Fibroblast of lung (primary cell): Measurements from ENCODE around the gene COL15A1. TPM values are rescaled to one million over a fixed set of nuclear protein-coding genes. Genes with fewer than 3 reads are reported as not detected.

Experiments
- DNase-seq, 2 donors: peaks; one replicate each; pipeline versions ENCODE4 v3.0.0 to v3.0.0-alpha.2; 2010; ENCODE audit warnings: low read depth in 2 of 2
- H2AFZ ChIP-seq: 2 replicates; pipeline ENCODE4 v1.5.1; 2012; ENCODE audit warnings: low read length, control low read depth, inconsistent platforms
- H3K27ac ChIP-seq: 2 replicates; pipeline ENCODE4 v1.5.1; 2011; ENCODE audit warnings: low read length, control low read depth; ENCODE audit not compliant: insufficient read depth
- H3K27me3 ChIP-seq: 2 replicates; pipeline ENCODE4 v1.5.1; 2011; ENCODE audit warnings: mild to moderate bottlenecking, low read length; ENCODE audit not compliant: control insufficient read depth, insufficient read depth
- H3K36me3 ChIP-seq: 2 replicates; pipeline ENCODE4 v1.5.1; 2011; ENCODE audit warnings: low read length; ENCODE audit not compliant: control insufficient read depth, insufficient read depth
- H3K4me1 ChIP-seq: 2 replicates; pipeline ENCODE4 v1.5.1; 2011; ENCODE audit warnings: low read length; ENCODE audit not compliant: control insufficient read depth, insufficient read depth; ENCODE audit errors: extremely low read depth
- H3K4me2 ChIP-seq: 2 replicates; pipeline ENCODE4 v1.5.1; 2011; ENCODE audit warnings: low read length, control low read depth; ENCODE audit not compliant: insufficient read depth; ENCODE audit errors: extremely low read depth
- H3K4me3 ChIP-seq, 4 experiments: fragments of 200-600 bp in 1 of 4; sonication (generic) in 1 of 4; replicated peaks in 1 of 4; 2 replicates each; pipeline ENCODE4 v1.5.1; 2011 to 2016; ENCODE audit warnings: low read length in 4 of 4, low read depth in 3 of 4, mild to moderate bottlenecking in 3 of 4, control low read depth in 2 of 4, inconsistent platforms in 1 of 4, mixed read lengths in 1 of 4; ENCODE audit not compliant: insufficient read depth in 1 of 4; ENCODE audit errors: control extremely low read depth in 1 of 4
- H3K79me2 ChIP-seq: 2 replicates; pipeline ENCODE4 v1.5.1; 2012; ENCODE audit warnings: mild to moderate bottlenecking, low read length, inconsistent platforms; ENCODE audit not compliant: control insufficient read depth, insufficient read depth
- H3K9ac ChIP-seq: 2 replicates; pipeline ENCODE4 v1.5.1; 2011; ENCODE audit warnings: mild to moderate bottlenecking, low read length, control low read depth; ENCODE audit not compliant: insufficient read depth
- H3K9me3 ChIP-seq: 2 replicates; pipeline ENCODE4 v1.5.1; 2012; ENCODE audit warnings: low read depth, low read length; ENCODE audit not compliant: control insufficient read depth, insufficient read depth
- H4K20me1 ChIP-seq: 2 replicates; pipeline ENCODE4 v1.5.1; 2011; ENCODE audit warnings: low read length; ENCODE audit not compliant: control insufficient read depth, insufficient read depth; ENCODE audit errors: extremely low read depth
- EZH2 ChIP-seq: IDR thresholded peaks from 2 replicates; pipeline ENCODE4 v1.5.1; 2012; ENCODE audit warnings: low read length, control low read depth, mild to moderate bottlenecking; ENCODE audit errors: missing control alignments
- polyA plus RNA-seq, 2 donors: library from polyadenylated mRNA; depleted of rRNA in 1 of 2; stranded (reverse) in 1 of 2; unstranded in 1 of 2; fragments of >200 nt; gene quantifications; 2 replicates each; pipeline ENCODE4 v1.2.1, GENCODE V29; 2011 to 2012; ENCODE audit warnings: missing spikeins in 1 of 2
- total RNA-seq: library from RNA; depleted of rRNA; stranded (reverse); fragments of >200 nt; gene quantifications from 2 replicates; pipeline ENCODE4 v1.2.1, GENCODE V29; 2014
- TF ChIP-seq, protein P1 (sequence below), 2 donors: IDR thresholded peaks in 1 of 2; conservative IDR thresholded peaks in 1 of 2; 1 replicate in 1 of 2; 2 replicates in 1 of 2; pipeline ENCODE4 v1.5.1; 2011 to 2012; ENCODE audit warnings: low read length in 2 of 2, control low read depth in 1 of 2, inconsistent platforms in 1 of 2, low read depth in 1 of 2, mild to moderate bottlenecking in 1 of 2

Gene COL15A1
- total and polyA plus RNA-seq, 2 donors (not counting 1 experiment from before 2014, with no cell fraction given), result 13.3 to 41.0 TPM

DNA sequence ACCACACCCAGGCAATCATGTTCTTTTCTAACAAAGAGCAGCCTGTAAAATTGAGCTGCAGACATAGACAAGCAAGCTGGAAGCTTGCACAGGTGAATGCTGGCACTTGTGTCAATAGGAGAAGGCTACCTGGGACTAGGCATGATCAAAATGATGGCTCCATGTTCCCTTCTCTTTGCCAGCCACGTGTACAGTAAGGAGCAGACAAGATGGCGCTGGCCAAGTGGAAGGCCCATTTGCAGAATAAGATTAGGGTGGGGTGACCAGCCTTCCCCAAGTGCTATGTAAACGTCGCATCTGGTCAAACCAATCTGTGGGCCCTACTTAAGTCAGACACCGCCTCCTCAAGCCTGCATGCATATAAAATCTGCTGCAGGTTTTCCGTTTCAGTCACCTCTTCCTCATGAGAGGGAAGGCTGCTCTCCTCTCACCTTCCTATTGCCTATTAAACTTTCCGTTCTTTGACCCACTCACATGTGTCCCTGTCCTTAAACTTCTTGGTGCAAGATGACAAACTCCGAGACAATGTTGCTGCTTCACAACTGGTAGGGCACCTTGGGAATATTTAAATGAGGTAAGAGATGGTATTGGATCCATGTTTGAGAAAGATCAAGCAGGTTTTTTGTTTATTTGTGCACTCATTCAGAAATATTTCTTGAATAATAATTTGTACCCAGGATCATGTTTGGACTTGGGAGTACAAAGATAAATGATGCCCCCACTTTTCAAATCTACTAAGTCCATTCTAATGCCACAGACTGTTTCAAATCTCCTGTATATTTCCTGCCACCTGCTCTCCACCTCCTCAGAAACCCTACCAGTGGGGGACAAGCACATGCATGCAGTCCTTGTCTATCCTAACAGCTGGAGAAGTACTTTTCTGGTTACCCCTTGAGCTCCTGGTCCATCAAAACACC lies 130.5 kb downstream of the COL15A1 start:
- Histone ChIP-seq H3K9me3 (no peaks in the 10 kb centered on the region), H3K27ac (no peak overlapping the region), H3K27me3 (no peaks in the 10 kb centered on the region), H2AFZ (no peak overlapping the region), H3K79me2 (no peaks in the 10 kb centered on the region), H4K20me1 (no peaks in the 10 kb centered on the region), H3K4me1 (peaks cover 20% of the 10 kb centered on the region), H3K4me2 (no peak overlapping the region), H3K4me3 (no peak overlapping the region), H3K36me3 (no peaks in the 10 kb centered on the region), H3K9ac (no peak overlapping the region)
- DNase-seq, result no peak
- TF ChIP-seq, protein P1, sequence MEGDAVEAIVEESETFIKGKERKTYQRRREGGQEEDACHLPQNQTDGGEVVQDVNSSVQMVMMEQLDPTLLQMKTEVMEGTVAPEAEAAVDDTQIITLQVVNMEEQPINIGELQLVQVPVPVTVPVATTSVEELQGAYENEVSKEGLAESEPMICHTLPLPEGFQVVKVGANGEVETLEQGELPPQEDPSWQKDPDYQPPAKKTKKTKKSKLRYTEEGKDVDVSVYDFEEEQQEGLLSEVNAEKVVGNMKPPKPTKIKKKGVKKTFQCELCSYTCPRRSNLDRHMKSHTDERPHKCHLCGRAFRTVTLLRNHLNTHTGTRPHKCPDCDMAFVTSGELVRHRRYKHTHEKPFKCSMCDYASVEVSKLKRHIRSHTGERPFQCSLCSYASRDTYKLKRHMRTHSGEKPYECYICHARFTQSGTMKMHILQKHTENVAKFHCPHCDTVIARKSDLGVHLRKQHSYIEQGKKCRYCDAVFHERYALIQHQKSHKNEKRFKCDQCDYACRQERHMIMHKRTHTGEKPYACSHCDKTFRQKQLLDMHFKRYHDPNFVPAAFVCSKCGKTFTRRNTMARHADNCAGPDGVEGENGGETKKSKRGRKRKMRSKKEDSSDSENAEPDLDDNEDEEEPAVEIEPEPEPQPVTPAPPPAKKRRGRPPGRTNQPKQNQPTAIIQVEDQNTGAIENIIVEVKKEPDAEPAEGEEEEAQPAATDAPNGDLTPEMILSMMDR (conservative IDR thresholded peaks at IDR 0.05 in 1 of 2, IDR thresholded peaks at IDR 0.05 in 1 of 2; ENCODE audit: low read depth in 1 of 2, low read length in 2 of 2), result no peak
- no peak for TF ChIP-seq EZH2

DNA sequence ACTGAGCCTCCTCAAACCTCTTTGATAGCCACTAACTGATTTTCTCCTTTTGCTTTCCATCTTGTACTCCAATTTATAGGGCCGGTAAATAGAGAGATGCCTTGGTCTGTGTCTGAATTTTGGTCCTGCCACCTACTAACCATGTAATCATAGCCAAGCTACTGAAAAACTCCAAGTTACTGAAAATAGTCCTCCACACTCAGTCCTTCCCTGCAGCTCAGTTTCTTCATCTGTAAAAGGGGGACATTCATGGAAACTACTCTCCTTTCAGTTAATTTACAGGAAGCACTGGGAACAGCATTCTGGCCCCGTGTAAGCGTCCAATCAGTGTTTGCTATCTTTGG lies 131.2 kb downstream of the COL15A1 start:
- Histone ChIP-seq H4K20me1 (no peaks in the 10 kb centered on the region), H3K79me2 (no peaks in the 10 kb centered on the region), H3K27me3 (no peaks in the 10 kb centered on the region), H3K27ac (peak overlapping the region; percentile 32), H3K9me3 (no peaks in the 10 kb centered on the region), H3K9ac (no peak overlapping the region), H3K4me1 (peaks cover 18% of the 10 kb centered on the region), H3K4me3 (no peak overlapping the region), H3K4me2 (no peak overlapping the region), H3K36me3 (no peaks in the 10 kb centered on the region), H2AFZ (no peak overlapping the region)
- no peak for TF ChIP-seq EZH2
- TF ChIP-seq, protein P1 (conservative IDR thresholded peaks at IDR 0.05 in 1 of 2, IDR thresholded peaks at IDR 0.05 in 1 of 2; ENCODE audit: low read depth in 1 of 2, low read length in 2 of 2), result no peak
- no peak for DNase-seq

DNA sequence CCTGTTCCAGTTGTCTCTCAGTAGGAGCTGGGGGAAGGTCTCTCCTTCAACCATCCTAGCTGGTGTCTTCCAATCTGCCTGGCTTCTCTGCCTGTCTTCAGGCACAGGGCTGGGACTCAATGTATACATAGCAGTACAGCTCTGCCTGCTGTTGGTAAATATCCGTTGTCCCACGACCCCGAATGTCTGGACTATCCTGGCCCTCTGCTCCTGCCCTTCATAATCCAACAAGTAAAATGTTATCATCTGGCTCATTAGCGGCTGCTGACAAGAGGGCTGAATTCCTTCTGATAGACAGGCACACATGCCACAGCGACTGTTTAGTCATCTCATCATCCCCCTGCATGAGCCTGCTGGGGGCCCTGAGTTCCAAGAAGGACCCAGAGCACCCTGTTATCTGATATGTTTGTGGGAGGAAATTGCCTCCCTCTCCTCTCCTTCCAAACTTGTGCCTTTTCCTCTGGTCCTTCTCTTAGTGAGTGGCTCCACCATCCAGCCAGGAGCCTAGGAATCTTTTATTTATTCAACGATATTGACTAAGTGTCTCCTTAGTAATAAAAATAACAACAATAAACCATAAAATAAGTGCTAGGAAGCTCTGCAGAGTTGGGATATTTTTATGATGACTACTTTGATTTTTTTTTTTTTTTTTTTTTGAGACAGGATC lies 131.7 kb downstream of the COL15A1 start:
- TF ChIP-seq, protein P1 (conservative IDR thresholded peaks at IDR 0.05 in 1 of 2, IDR thresholded peaks at IDR 0.05 in 1 of 2; ENCODE audit: low read depth in 1 of 2, low read length in 2 of 2), result no peak
- no peak for TF ChIP-seq EZH2
- peak overlapping the region; percentile 9 for H3K4me2 ChIP-seq
- no peaks in the 10 kb centered on the region for H3K9me3 ChIP-seq
- H2AFZ ChIP-seq, result peak overlapping the region; percentile 8
- no peaks in the 10 kb centered on the region for H3K36me3 ChIP-seq
- no peaks in the 10 kb centered on the region for H3K79me2 ChIP-seq
- H3K4me3 ChIP-seq, result no peak overlapping the region
- H3K4me1 ChIP-seq, result peaks cover 17% of the 10 kb centered on the region
- no peak overlapping the region for H3K9ac ChIP-seq
- peak in 1 of 2 donors; percentile 48 for DNase-seq
- no peaks in the 10 kb centered on the region for H3K27me3 ChIP-seq
- H3K27ac ChIP-seq, result peak overlapping the region; percentile 32
- no peaks in the 10 kb centered on the region for H4K20me1 ChIP-seq
